Retinal pigment epithelial cell (primary cell): ENCODE results near the gene PTGFRN.

ENCODE experiments used
- DNase-seq: peaks from one replicate; pipeline ENCODE4 v3.0.0-alpha.2; 2010; ENCODE audit warnings: low read depth
- H3K4me3 ChIP-seq: 2 replicates; pipeline ENCODE4 v1.5.1; 2011; ENCODE audit warnings: mild to moderate bottlenecking, low read length, control low read depth, moderate library complexity
- CTCF ChIP-seq: conservative IDR thresholded peaks from 2 replicates; pipeline ENCODE4 v1.5.1; 2011; ENCODE audit warnings: low read depth, low read length, control low read depth, inconsistent platforms

PTGFRN gene

GRCh38 chr1:116981521-116982037 lies 71.9 kb downstream of the PTGFRN start:
- H3K4me3 ChIP-seq, result no peak overlapping the region
- no peak for TF ChIP-seq CTCF
- DNase-seq, result no peak

GRCh38 chr1:116982319-116983004 lies 72.7 kb downstream of the PTGFRN start:
- H3K4me3 ChIP-seq, result no peak overlapping the region
- DNase-seq, result no peak
- TF ChIP-seq CTCF, result no peak

GRCh38 chr1:116983112-116983511 lies 73.4 kb downstream of the PTGFRN start:
- H3K4me3 ChIP-seq, result no peak overlapping the region
- TF ChIP-seq CTCF, result no peak
- no peak for DNase-seq

GRCh38 chr1:116983678-116984077 lies 74.0 kb downstream of the PTGFRN start:
- no peak for DNase-seq
- H3K4me3 ChIP-seq, result no peak overlapping the region
- no peak for TF ChIP-seq CTCF

GRCh38 chr1:116984406-116985160 lies 74.9 kb downstream of the PTGFRN start:
- no peak for DNase-seq
- TF ChIP-seq CTCF, result no peak
- H3K4me3 ChIP-seq, result no peak overlapping the region

GRCh38 chr1:116986421-116987255 lies 76.9 kb downstream of the PTGFRN start:
- no peak overlapping the region for H3K4me3 ChIP-seq
- DNase-seq, result no peak

More at GRCh38 chr1:116986421-116987255, 76.9 kb downstream of the PTGFRN start:
- TF ChIP-seq CTCF, result no peak
